HG03442 (cell line): Measurements from ENCODE around the gene TMEM9.

Experiments
- ATAC-seq: cut with Tn5 transposase; IDR thresholded peaks from one replicate; pipeline ENCODE4 v1.9.1; 2021; ENCODE audit warnings: mild to moderate bottlenecking, moderate library complexity; ENCODE audit not compliant: unreplicated experiment

The TMEM9 gene

DNA sequence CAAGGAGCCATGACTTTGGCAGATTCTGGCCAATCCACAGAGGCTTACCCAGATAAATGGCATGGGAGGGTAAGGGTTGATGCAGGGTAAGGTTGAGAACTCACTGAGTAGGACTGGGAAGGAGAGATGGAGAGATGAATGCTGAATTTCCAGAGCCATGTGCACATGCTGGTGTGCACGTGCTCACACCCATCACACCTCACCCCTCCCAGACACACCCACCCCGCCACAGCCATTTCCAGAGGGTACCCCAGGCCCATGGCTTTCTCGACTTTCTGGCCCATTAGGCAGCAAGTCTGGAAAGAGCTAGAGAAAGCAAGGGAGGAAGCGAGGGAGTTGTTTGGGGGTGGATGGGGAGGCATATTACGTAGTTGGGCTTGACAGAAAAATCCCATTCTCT is 43.7 kb downstream of the TMEM9 start:
- no peak for ATAC-seq

DNA sequence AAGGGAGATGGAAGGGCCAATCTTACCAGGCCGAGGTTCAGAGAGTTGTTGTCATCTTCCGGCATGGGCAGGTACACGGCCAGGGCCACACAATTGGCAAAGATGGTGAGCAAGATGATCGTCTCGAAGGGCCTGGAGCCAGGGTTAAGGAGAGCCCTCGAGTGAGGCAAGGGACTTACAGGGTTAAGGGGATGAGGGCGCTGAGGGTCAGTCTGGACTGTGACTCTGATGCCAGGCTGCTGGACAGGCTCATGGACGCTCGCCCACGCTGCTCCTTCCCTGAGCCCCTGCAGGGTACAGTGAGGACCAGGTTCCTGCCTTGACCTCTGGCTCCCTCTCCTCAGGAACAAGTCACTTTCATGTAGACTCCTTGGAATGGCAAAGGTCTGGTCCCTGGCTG is 44.1 kb downstream of the TMEM9 start:
- ATAC-seq, result no peak

DNA sequence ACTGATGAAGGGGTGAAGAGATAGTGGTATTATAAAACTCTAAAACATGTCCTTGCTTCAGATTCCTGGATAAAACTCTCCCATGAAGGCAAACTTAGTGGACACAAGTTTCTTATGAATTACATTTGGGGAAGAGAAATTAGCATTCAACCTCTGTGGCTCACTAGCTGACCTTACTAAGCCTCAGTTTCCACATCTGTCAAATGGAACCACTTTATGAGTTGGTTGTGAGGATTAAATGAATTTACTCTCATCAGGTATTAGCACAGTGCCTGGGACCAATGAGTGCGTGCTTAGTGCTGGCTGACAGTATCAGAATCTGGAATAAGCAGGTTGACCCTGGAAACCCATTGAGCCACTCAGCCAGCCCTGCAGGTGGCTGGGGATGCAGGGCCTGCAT is 44.6 kb downstream of the TMEM9 start:
- ATAC-seq, result no peak

DNA sequence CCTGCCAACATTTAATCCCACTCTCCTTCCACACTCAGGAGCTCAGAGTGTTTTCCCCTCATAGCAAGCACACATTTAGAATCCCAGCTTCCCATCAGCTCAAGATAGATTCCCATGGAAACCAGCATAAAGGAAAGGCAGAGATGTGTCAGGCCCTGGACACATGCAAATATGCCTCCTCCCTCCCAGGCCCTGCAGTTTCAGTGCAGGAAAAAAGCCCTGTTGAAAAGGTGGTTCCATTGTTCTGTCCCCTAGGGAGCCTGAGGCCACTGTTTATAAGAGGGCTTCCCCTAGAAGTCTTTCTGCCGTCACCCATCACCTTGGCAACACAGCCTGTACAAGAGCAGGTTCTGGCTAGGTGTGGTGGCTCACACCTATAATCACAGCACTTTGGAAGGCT is 45.7 kb downstream of the TMEM9 start:
- ATAC-seq, result no peak

DNA sequence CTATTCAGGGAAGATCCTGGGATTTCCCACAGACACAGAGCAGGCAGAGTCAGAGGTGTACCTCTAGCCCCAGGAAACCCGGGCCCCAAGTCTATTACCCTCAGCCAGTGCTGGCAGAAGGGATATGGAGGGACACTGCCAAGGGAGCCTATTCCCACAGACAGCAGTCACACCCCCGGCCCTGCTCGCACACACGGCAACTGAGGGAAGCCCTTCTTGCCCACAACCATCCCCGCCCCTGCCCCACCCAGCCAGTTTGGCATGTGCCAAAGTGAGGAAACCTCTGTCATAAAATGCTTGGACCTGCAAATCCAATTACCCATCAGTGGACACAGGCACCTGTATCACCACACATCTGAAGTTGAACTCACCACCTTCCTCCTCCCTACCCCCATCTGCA is 48.6 kb downstream of the TMEM9 start:
- ATAC-seq, result no peak

DNA sequence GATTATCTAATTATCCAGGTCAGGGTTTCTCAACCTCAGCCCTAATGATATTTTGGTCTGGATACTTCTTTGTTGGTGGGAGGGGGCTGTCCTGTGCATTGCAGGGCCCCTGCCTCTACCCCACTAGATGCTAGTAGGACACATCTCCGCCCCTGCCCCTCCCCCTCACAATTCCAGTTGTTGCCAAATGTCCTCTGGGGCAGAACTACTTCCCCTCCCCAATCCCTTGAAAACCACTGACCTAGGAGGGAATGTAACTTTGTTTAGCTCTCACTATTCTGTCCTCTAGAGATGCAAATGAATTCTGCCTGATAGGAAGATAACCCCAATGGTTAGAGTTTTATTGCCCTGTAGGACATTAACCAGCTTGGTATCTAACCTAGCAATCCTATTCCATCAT is 50.1 kb downstream of the TMEM9 start:
- ATAC-seq, result no peak

DNA sequence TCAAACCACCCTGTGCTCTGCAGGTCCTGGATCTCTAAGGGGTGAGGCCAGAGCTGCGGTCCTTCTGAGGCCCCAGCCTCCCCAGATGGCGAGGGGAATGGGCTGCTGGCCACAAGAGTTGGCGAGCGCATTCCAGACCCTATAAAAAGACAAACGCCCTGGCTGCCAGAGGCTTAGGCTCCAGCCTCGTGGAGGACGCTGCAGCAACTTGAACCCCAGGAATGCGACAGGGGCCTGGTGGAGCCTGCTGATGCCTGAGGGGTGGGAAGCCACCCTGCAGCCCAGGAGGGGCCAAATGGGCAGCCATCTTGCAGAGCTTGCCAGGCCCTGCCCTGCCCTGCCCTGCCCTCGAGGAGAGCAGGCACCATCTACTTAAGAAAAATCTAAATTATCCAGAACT is 50.6 kb downstream of the TMEM9 start:
- no peak for ATAC-seq

DNA sequence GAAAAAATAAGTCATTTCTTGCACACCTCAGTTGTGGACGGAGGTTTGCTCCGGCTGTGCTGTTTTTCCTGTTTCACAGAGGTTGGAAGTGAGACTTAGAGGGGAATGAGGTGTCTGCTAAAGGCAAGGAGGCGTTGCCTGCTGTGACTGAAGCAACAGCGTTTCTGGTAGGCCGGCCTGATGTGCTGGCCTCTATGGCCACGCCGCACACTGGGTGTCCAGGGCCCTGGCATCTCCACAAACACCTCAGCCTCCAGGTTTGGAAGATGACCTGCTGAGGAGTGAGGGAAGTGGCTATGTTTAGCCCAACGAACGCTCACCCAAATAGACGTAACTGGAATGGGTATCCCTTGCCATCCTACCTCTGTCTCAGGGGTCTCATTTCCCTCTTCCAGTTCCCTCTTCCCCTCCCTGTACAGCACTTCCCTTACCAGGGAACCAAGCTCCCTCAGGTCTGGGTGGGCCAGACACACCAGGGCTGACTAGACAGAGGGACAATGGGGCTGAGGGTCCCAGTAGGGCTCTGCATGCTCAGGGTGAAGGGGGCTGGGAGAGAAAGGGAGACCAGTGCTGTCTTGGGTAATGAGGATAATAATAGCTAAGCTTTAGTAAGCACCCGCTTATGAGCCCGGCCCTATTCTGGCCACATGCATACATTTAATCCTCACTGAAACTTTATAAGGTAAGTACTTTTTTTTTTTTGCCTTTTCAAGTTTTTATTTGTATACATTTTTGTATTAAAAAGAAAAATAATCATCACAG is 53.9 kb downstream of the TMEM9 start:
- no peak for ATAC-seq

DNA sequence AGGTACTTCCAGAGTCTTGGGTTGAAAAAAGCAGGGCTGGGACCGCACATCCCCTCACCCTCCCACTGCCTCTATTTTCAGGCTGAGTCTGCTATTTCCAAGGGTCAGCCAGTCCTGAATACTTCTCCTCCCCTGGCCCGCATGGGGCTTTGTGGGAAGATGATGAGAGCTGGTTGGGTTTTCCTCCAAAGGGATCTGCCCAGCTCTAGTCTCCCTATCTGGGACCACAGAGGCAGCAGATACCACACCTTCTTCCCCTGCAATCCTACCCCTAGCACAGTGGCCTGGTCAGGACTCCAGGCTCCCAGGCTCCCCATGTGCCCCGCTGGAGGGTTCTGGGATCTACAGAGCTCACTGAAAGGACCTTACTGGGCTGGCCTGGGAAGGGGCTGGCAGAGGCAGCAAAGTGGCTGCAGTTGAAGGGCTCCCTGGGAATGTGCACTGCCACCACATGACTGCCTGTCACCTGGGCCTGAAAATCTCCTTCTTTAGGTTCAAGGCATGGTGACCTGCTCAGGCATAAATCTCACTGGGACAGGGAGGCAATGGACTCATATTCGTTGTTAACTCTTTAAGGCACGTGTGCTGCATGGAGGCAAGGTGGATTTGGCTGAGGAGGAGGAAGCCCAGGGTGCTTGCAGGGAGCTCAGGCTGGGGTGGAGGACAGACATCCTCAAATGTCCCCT is 55.1 kb downstream of the TMEM9 start:
- ATAC-seq, result no peak

DNA sequence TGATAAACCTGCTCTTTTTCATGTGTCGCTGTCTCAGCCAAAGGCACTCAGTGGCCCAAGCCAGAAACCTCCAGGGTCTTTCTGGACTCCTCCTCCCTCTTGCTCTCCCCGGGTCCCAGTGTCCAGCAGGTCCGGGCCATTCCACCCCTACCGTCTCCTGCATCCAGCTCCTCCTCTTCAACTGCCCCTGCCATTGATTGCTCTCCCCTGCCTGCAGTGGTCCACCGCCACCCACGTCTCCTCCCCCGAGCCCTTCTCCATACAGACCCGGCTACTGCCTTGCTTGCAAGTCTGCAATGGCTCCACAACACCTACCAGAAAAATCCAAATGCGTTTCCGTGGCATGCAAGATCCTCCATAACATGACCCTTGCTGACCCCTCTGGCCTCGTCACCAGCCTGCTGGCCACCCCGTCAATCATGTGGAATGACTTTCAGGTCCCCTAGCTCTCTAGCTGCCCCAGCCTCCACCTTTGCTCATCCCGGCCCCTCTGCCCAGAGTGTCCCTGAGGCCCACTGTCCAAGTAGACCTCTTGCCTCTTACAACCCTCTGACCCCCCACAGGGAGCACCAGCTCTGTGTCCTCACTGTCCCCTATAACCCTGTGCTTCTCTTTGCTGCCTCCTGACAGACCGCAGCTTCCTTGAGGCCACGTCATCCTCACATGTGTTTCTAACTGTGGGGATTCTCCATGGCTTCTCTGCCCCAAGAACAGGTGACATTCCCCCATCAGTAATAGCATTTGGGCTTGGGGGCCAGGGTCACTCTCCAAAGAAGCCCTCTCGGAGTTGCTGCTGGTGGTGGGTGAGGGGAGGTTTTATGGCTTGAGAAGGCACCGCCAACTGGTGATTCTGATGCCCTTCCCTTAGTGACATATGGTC is 57.1 kb downstream of the TMEM9 start:
- ATAC-seq, result no peak

DNA sequence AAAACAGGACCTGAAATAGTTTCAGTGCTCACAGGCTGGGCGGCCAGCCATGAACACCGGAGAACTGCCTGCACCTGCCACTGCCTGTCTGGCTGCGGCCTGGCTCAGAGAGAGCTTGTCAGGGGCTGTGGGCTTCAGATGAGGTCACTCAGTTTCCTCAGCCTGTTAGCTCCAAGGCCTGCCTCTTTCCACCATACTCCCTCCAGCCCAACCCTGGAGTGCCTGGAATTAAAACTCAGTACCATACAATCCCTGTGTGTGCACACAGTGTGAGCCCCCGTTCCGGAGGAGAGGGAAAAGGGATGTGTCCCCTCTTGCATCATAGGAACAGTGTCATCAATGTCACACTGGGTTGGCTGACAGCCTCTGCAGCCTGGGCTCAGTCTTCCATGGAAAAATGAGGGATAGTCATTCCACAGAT is 58.2 kb downstream of the TMEM9 start:
- ATAC-seq, result no peak

DNA sequence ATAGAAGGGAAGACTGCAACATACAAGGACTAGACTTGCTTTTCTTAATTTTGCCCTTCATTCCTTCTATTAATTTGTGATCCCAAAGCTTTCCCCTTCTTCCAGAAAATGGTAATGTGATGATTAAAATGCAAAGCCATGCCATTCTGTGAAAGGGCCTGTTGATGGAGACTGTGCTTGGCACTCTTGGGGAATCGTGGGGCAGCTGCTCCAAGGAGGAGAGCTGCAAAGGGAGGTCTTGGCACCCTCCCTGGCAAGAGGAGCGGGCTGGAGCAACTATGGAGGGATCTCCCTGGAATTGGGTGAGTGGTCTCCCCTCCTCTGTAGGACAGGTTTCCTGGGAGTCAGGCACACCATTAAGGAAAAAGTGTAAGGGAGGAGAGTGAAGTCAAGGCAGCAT is 58.7 kb downstream of the TMEM9 start:
- no peak for ATAC-seq

DNA sequence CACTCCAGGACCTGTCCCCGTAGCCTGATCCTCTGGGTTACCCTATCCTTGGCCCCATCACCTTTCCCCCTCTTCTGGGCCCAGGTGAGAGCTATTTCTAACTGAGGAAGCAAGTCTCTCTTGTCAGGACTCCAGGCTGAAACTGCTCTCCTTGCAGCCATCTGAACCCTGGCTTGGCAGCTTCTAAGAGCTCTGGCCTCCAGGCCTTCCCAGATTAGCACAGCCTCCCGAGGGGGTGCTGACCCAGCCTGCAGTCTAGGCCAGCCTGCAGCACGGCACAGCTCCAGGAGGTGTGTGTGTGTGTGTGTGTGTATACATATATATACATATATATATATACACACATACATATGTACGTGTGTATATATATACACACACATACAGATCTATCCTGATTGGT is 59.4 kb downstream of the TMEM9 start:
- ATAC-seq, result no peak

DNA sequence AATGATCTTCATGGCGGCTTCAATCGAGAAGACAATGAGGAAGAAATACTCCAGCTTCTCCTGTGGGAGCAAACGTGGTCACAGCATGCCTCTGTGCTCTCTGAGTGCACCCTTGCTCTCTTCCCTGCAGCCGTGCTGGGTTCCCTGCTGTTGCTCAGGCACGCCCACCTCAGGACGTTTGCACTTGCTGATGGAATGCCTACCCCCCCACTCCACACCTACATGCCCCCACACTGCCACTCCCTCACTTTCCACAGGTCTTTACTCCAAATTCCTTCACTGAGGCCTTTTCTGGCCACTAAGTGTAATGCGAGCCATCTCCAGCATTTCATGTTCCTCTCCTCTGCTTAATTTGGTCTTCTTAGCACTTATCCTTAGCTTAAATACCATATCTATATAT is 60.3 kb downstream of the TMEM9 start:
- no peak for ATAC-seq

DNA sequence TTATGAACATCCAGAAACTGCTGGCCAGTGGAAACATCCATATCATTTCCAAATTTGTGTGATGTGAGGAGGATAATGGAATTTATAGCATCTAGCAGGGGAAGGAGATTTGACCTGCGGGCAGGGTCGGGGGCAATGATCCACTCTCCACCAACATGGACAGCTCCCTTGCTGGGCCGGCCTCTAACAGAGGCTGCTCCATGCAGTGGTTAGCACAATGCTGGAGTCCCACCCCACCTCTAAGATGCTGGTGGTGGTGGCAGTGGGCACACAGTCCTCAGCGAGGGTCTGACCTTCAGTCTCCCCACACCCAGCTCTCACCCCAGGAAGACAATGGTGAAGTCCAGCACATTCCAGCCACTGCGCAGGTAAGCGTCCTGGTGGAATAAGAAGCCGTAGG is 60.7 kb downstream of the TMEM9 start:
- no peak for ATAC-seq

DNA sequence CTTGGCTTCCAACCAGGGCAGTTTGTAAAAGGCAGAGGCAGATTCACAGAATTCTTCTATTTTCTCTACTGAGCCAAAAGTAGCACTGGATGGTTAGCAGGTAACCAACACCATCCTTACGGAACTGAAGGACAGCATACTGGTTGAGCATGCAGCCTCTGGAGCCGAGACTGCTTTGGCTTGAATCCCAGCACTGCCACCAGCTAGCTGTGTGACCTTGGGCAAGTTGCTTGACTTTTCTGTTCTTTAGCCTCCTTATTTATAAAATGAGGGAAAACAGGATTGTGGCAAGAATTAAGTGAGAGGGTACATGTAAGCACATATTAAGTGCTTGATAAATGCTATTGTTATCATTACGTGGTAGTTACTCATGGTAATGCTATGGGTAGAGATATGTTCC is 61.5 kb downstream of the TMEM9 start:
- ATAC-seq, result no peak

DNA sequence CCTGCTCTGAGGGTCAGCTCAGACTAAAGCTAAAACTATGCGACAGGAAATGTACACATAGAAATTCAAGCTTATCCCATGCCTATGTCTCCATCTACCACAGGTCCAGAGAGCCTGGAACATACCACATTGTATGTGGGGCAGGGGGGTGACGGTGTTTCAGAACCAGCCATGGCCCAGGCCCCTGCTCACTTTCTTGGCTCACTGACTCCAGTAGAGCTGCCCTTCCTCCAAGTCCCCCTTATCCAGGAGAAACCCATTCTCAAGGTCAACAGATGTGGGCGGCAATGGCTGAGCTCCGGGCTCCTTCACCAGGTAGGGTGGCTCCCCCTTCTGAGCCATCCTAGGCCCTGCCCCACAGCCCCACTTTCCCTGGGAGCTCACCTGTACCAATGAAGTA is 63.0 kb downstream of the TMEM9 start:
- ATAC-seq, result no peak

DNA sequence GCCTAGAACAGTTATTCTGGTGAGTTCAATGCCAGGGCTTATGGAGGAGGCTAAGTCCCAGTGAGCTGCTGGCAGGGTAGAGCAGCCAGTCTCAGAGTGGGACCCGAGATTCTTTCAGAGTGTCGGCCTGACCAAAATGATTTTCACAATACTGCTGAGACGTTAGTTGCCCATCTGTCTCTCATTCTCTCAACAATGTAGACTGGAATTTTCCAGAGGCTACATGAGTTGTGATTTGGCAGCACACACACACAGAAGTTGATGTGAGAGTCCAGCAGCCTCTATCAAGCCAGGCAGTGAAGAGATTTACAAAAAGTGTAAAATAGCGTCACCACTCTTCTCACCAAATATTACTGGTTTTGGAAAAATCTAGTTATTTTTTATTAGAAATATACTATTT is 63.7 kb downstream of the TMEM9 start:
- ATAC-seq, result no peak

DNA sequence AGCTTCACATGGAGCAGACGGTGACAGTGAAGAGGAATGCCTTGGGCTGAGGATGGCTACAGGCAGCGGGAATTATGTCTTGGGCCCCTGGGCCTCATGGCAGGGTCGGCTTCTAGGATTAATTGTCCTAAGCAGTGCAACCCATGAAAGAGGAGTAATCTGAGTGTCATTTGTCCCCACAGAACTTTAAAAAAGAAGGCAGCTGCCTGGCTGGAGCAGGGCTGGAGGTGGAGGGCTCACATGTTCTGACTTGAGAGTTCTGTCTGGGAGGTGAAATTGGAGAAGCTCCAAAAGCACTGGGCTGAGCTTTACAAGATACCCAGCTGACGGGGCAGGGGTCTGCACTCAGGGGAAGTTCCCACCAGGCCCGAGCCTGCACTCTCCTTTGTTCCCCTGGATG is 64.7 kb downstream of the TMEM9 start:
- ATAC-seq, result no peak

DNA sequence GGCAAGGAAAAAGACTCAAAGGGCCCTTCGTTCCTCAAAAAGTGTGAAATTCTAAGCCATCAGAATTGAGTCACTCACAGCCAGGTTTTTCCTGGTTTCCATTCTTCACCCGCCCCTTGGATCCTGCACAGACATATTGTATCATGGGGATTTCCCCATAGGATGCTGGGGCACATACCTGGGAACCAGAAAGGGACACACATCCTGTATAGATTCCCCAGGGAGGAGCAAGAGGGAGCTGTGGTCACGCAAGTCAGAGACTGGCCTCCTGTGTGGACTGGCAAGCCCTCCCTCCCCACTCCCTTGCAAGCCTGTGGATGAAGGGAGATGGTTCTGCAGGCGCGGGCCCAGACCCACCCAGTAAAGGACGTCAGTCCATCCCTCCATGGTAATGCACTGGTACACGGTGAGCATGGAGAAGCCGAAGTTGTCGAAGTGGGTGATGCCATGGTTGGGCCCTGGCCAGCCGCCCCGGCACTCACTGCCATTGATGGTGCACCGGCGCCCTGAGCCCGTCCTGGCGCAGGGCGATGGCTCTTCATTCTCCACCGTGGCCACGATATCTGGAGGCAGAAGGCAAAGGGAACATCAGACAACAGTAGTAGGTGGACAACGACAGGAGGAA is 65.3 kb downstream of the TMEM9 start:
- no peak for ATAC-seq

DNA sequence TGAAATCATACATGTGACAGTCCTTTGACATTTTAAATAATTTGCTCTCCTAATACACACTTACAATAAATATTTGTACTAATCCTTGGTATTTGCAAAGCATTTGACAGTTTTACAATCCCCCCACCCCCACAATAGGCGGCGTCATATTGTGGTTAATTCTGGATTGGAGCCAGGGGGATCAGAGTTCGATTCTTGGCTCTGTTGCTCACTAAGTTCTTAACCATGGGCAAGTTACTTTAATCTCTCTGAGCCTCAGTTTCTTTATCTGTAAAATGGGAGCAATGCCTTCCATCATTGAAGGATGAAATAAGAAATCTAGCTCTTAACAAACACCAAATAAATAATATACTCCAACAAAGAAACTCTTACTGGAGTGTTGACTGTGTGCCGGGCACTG is 65.9 kb downstream of the TMEM9 start:
- ATAC-seq, result no peak
